Mucosa of descending colon (tissue), 3 donors: ENCODE measurements around the gene CDH1. TPM values are rescaled to one million over a fixed set of nuclear protein-coding genes. Genes with fewer than 3 reads are reported as not detected.

ENCODE experiments used
- ATAC-seq: fragments of 200-7000 bp; cut with Tn5 transposase; one replicate; pipeline ENCODE4 v1.9.1; 2020; ENCODE audit warnings: mild to moderate bottlenecking, moderate library complexity
- DNase-seq, 3 donors: peaks; one replicate each; pipeline ENCODE4 v3.0.0-alpha.2; 2020
- H3K36me3 ChIP-seq: fragments of 200-600 bp; one replicate; pipeline ENCODE4 v1.8.0; 2021; ENCODE audit warnings: low read depth, mild to moderate bottlenecking
- H3K4me1 ChIP-seq: fragments of 200-600 bp; one replicate; pipeline ENCODE4 v1.8.0; 2021; ENCODE audit warnings: low read depth, mild to moderate bottlenecking
- H3K4me3 ChIP-seq: fragments of 200-600 bp; one replicate; pipeline ENCODE4 v1.8.0; 2021; ENCODE audit warnings: mild to moderate bottlenecking
- H3K9me3 ChIP-seq: fragments of 200-600 bp; one replicate; pipeline ENCODE4 v1.8.0; 2021; ENCODE audit warnings: mild to moderate bottlenecking
- intact Hi-C, 2 donors: fragments of 100-400 bp; cut with DNase I in 1 of 2; cut with micrococcal nuclease in 1 of 2; formaldehyde crosslinking; loops; one replicate each; pipeline versions ENCODE4 v1.11.0 to v1.11.1; 2022; cut with DNase I, micrococcal nuclease
- total RNA-seq, 3 donors: library from RNA; stranded (reverse); fragmentation: NEBNext Ultra II Directional in 2 of 3; extraction: Animal tissue kit (Norgen Biotek cat#: 25700) in 2 of 3; gene quantifications; one replicate each; pipeline versions ENCODE4 v1.2.1 to v1.2.4, GENCODE V29; 2021 to 2023
- TF ChIP-seq, protein P1 (sequence below): fragments of 200-600 bp; IDR thresholded peaks from one replicate; pipeline ENCODE4 v1.8.0; 2022; ENCODE audit warnings: antibody characterized with exemption, mild to moderate bottlenecking
- donor health status: DM: no; HTN: no; CAD: no; lungs with moderate emphysema.
- donor health status: DM: no; HTN: no; CAD: no.
- donor health status: DM: no; HTN: yes; CAD: no.

Gene CDH1
- total RNA-seq, 3 donors from 2014 or later, result 284 to 777 (median 667) TPM

DNA sequence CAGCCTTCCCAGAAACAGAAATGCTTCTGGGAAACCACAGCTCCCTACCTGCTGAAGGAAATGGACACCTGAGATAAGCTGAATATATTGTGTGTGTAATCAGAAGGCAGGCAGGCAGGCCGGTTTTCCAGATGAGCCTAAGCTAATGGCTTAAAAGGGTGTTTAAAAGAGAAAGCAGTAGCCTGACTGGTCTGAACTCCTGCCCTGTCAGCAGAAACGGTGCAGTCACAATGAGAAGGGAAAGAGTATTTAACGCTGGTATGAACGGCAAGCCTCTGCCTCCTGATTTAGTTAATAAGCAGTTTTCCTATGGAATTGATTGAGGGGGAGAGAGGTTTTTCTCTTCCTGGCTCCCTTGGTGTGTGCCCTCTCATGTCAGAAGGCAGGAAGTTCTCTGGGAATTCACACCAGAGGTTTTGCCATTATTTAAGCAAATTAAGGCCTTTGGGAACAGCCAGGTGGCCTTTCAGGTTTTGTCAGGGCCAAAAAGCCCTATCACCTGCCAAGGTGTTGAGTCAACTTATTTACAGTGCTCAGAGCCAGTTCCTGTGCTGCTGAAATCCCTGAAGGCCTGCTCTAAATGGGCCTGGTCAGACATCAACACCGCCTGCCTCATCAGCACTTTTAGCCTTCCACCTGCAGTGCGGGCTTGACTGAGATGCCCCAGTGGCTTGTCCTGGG is 41.6 kb downstream of the CDH1 start:
- ATAC-seq (peak; percentile 79), DNase-seq (peak in 1 of 3 donors; percentile 52)
- no peaks in the 10 kb centered on the region for H3K36me3 ChIP-seq
- no peak overlapping the region for H3K4me3 ChIP-seq
- intact Hi-C loops, result no loop called here
- peaks cover 21% of the 10 kb centered on the region for H3K4me1 ChIP-seq
- TF ChIP-seq, protein P1, sequence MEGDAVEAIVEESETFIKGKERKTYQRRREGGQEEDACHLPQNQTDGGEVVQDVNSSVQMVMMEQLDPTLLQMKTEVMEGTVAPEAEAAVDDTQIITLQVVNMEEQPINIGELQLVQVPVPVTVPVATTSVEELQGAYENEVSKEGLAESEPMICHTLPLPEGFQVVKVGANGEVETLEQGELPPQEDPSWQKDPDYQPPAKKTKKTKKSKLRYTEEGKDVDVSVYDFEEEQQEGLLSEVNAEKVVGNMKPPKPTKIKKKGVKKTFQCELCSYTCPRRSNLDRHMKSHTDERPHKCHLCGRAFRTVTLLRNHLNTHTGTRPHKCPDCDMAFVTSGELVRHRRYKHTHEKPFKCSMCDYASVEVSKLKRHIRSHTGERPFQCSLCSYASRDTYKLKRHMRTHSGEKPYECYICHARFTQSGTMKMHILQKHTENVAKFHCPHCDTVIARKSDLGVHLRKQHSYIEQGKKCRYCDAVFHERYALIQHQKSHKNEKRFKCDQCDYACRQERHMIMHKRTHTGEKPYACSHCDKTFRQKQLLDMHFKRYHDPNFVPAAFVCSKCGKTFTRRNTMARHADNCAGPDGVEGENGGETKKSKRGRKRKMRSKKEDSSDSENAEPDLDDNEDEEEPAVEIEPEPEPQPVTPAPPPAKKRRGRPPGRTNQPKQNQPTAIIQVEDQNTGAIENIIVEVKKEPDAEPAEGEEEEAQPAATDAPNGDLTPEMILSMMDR, result no peak
- H3K9me3 ChIP-seq, result no peaks in the 10 kb centered on the region

DNA sequence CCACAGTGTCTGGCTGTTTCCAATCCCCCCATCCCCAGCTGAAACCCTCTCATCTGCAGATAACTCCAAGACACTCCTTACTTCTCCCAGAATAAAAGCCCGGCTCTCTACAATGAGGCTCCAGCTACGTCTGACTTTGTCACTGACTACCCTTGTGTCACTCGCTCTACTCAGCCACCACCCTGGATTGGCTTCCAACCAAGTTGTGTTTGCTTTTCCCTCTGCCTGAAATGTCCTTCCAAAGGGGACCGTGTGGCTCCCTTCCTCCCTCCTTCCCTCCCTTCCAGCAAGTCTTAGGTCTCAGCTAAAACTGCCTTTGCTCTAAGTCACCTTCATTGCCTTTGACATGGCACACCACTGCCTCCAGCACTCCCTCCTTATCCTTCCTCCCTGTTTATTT is 42.8 kb downstream of the CDH1 start:
- DNase-seq, result peak in 1 of 3 donors; percentile 42
- ATAC-seq, result peak; percentile 50
- intact Hi-C loops, result no loop called here
- TF ChIP-seq, protein P1, result no peak
- Histone ChIP-seq H3K4me3 (no peak overlapping the region), H3K9me3 (no peaks in the 10 kb centered on the region), H3K36me3 (no peaks in the 10 kb centered on the region), H3K4me1 (peaks cover 21% of the 10 kb centered on the region)

DNA sequence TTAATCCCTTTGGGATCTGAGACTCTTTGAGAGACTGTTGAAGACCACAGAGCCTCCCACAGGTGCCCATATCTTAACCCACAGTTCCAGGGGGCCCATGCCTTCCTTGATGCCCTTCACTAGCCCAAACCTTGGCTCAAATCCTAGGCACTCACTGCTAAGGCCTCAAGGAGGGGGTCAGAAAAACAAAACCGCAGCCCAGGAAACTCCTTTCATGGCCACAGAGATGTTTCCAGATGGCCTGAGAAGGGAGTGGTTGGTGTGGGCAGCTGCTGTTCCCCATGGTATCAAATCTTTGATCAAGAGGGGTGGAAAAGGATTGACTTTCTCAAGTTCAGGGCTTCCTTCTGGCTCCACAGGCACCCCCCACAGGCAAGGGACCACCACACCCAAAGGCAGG is 44.7 kb downstream of the CDH1 start:
- H3K4me1 ChIP-seq, result peaks cover 21% of the 10 kb centered on the region
- no peaks in the 10 kb centered on the region for H3K9me3 ChIP-seq
- intact Hi-C loops, result no loop called here
- no peak overlapping the region for H3K4me3 ChIP-seq
- H3K36me3 ChIP-seq, result no peaks in the 10 kb centered on the region
- ATAC-seq (no peak), DNase-seq (no peak)
- TF ChIP-seq, protein P1, result no peak

DNA sequence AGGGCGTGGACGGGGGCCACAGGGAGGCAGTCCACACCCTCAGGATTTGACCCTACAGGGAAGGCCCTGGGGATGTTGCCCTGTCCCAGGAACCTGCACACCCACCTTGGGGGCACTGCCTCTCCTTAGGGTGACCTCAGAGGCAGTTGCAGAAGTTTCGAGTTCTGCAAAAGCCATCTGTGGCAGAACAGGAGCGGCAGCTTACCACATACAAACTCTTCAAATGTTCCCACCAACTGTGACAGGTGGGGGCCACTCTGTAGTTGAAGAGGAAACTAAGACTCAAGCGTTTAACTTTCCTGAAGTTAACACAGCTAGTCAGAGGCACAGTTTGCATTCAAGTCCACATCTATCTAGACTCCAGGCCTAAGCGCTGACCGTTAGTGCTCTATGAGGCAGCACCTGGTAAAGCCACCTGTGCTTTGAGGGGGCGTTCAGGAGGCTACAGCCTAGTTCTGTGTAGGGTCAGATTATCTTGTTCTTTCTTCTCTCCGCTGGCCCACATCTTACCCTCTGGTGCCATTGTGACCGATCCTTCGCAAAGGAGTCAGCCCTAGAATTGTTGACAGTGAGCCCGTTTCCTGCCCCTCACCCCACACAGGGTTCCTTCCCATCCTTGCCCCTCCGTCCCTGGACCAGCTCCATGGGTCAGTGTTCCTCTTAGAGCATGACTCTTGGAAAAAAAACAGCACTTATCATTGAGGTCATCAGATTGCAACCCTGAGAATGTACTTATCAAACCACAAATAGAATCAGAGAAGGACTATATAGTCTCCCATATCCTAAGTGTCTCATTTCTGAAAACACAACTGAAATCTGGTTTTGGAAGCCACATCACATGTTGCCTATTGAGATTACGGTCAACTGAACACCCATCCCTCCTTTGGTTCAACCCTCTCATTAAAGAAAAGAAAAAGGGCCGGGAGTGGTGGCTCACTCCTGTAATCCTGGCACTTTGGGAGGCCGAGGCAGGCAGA is 45.4 kb downstream of the CDH1 start:
- H3K36me3 ChIP-seq, result no peaks in the 10 kb centered on the region
- no peak for ATAC-seq
- H3K4me3 ChIP-seq, result no peak overlapping the region
- H3K9me3 ChIP-seq, result no peaks in the 10 kb centered on the region
- DNase-seq, result no peak
- H3K4me1 ChIP-seq, result peaks cover 21% of the 10 kb centered on the region
- TF ChIP-seq, protein P1, result no peak
- intact Hi-C loops, result no loop called here

DNA sequence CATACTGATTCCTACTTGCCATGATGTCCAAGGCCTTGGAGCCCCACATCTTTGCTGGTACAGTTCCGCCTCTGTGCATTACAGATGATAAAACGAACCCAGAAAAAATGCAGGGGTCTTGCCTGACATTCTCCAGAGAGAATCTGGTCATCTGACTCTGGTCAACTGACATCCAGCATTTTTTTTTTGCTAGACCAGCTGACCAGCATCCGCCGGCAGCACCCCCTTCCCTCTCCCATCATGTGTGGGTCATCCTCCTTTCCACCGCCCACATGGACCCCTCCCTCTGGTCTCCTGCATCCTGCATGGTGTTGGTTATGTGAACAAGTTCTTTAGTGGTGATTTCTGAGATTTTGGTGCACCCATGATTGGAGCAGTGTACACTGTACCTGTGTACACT is 47.1 kb downstream of the CDH1 start:
- peaks cover 7% of the 10 kb centered on the region for H3K4me1 ChIP-seq
- no peaks in the 10 kb centered on the region for H3K9me3 ChIP-seq
- intact Hi-C loops, result no loop called here
- H3K4me3 ChIP-seq, result no peak overlapping the region
- TF ChIP-seq, protein P1, result no peak
- DNase-seq (no peak), ATAC-seq (no peak)
- H3K36me3 ChIP-seq, result no peaks in the 10 kb centered on the region
